GM19468 (cell line): ENCODE data around the gene TUFM.
"Not testable (repeated sequence)": the region's sequence is repeated elsewhere in the genome, so short reads cannot be mapped to it uniquely, and the experiment has no call there.

Experiments used
- ATAC-seq: cut with Tn5 transposase; IDR thresholded peaks from one replicate; pipeline ENCODE4 v1.9.1; 2021; ENCODE audit warnings: mild to moderate bottlenecking, moderate library complexity, moderate number of reproducible peaks; ENCODE audit not compliant: unreplicated experiment; ENCODE audit errors: extremely low read depth

TUFM gene

DNA sequence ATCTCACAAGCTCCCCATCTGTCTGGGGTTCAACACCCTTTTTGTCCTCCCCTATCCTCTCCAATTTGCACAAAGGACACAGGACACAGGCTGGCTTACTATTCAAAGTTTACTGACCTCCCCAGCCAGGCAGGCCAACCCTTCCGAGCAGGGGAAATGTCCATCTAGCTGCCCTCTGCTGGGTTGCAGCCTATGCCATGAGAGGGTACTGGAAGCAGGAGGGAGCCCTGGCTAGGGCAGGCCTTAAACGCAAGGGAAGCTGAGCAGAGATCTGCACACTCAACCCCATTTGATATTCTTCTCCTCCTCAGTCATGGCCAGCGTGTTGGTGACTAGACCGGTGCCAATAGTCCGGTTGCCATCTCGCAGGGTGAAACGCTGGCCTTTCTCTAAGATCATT is 3.5 kb downstream of the TUFM start:
- no peak for ATAC-seq

DNA sequence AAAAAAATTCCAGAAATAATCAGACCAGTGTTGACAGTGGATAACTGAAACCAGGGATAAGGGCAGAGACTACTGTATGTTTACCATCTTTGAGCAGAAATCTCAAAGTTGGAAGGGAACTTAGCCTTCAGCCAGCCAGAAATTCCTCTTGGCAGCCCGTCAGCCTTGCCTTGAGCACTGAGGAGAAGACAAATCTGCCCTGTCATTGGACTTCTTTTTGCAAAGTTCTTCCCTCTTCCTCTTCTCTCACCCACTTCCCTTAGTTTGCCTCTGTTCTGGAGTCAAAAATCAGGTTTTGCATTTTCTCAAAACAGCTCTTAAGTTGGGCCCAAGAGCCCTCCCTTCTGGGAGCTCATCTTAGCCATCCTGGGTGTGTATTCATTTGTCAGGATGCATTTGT is 6.2 kb downstream of the TUFM start:
- ATAC-seq = no peak

DNA sequence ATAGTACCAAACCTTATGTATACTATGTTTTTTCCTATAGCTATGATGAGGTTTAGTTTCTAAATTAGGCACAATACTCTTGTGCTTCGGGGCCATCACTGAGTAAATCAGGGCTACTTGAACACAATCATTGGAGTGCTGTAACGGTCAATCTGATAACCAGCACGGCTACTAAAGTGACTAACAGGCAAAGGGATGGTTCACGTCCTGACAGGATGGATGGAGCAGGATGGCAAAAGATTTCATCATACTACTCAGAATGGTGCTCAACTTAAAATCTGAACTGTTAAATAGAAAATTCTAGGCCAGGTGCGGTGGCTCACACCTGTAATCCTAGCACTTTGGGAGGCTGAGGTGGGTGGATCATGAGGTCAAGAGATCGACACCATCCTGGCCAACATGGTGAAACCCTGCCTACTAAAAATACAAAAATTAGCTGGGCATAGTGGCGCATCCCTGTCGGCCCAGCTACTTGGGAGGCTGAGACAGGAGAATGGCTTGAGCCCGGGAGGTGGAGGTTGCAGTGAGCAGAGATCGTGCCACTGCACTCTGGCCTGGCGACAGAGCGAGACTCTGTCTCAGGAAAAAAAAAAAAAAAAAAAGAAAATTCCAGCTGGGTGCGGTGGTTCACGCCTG is 7.0 kb downstream of the TUFM start:
- no peak for ATAC-seq

GRCh38 chr16:28838558-28838918 is 7.6 kb downstream of the TUFM start:
- no peak for ATAC-seq

DNA sequence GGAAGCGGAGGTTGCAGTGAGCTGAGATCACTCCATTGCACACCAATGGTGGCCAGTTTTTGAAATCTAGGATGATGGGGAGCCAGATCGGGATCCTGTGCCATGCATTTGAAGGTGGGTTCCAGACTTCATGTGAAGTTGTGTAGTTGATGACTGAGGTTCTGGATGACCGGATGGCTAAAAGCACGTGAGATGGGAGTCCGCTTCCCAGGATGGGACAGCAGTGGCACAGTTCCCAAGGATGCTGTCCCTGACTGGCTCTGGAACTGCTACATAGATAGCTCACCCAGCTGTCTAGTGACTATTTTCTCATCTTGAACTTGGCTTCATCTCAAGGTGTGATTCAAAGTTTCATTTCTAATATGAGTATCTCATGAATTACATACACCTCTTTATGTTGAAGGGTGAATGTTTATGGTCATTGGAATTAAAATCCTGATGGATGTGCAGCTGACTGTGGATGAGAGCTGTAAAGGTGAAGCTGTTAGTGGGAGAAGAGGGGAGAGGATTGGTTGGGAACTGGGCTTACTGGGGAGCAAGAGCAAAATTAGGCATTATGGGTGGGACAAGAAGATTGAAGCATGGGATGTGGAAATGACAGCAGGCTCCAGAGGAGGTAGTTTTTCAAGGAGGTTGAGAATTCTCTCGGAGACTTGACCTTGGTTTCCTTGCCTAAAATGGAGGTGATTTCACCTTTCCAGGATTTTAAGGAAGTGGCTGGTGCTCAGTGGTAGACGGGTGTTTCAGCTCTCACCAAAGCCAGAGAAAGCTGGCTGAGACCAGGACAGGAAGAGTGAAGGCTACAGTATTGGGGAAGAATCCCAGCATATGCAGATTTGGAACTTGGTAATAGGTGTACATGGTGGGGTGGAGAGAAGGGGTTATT is 8.2 kb downstream of the TUFM start:
- no peak for ATAC-seq

DNA sequence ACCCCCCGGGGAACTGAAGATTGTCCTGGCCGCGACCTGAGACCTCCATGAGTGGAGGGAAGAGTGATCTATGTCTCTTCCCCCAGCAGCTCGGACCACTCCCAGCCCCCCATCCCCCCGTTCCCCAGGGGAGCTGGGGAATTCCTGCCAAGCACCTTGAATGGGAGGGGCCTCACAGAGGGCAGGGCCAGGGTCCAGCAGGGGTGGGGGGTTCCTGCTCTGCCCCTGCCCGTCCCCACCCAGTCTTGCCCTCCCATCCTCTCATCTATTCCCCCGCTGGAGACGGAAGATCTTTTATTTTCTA is 9.4 kb downstream of the TUFM start:
- ATAC-seq = no peak

DNA sequence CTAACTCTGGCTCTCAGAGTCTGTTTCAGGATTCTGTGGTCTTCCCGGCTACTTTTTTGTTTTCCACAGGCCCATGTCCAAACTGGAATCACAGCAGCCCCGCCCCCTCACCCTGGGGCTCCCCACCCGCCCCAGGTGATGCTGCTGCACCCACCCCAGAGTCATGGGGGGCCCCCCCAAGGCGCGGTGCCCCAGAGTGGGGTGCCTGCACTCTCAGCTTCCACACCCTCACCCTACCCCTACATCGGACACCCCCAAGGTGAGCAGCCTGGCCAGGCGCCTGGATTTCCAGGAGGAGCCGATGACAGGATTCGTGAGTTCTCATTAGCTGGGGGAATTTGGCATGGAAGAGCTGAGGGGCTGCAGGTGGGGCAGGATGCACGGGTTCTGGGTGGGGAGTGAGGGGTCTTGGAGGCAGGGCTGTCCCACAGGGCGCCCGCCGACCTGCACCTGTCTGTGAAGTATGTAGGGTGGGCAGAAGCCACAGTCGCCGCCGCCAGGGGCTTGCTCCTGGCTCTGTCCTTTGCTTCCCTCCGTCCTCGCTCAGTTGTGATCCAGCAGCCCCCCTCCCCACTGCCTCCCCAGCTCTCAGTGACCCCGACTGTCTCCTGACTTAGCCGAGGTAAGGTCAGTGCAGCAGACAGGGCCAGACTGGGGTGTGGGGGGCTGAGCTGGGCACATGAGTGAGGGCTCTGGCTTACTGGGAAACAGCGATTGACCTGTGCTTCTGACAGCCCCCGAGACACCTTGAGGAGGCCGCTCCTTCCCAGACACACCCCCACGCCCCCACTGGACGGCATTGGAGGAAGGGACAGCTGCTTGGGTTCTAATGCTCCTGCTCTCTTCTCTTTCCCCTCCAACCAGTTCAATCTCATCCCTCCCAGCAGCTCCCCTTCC is 10.0 kb downstream of the TUFM start:
- no peak for ATAC-seq

- no peak for ATAC-seq
These were observed 11.0 kb downstream of the TUFM start for GRCh38 chr16:28834873-28835863.

DNA sequence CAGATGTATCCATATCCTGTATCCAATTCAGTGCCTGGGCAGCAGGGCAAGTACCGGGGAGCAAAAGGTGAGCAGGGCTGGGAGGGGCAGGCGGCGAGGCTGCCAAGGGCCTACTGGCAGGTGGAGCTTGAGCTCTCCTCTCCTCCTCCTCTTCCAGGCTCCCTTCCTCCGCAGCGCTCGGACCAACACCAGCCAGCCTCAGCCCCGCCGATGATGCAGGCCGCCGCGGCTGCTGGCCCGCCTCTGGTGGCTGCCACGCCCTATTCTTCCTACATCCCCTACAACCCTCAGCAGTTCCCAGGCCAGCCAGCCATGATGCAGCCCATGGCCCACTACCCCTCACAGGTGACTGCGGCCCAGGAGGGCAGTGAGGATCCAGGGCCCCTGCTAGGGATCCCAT is 11.8 kb downstream of the TUFM start:
- ATAC-seq = no peak

- no peak for ATAC-seq
These were observed 15.6 kb downstream of the TUFM start for GRCh38 chr16:28830531-28830930.

DNA sequence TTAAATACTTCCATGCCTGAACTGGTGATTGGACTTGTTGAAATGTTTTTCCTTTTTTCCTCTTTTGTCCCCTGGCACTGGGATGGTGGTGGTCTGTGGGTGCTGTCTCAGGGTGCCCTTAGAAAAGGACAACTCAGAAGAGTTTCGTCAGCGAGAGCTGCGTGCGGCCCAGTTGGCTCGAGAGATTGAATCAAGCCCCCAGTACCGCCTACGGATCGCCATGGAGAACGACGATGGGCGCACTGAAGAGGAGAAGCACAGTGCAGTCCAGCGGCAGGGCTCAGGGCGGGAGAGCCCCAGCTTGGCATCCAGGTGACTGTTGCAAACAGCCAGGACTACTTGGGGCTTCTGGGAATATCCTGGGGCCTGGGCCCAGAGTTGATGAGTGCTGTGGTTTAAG is 16.4 kb downstream of the TUFM start:
- no peak for ATAC-seq

GRCh38 chr16:28826141-28826540 is 20.0 kb downstream of the TUFM start:
- ATAC-seq = no peak

- no peak for ATAC-seq
These were observed 21.5 kb downstream of the TUFM start for GRCh38 chr16:28824717-28824973.

- ATAC-seq = no peak
These were observed 22.1 kb downstream of the TUFM start for GRCh38 chr16:28823873-28824716.

DNA sequence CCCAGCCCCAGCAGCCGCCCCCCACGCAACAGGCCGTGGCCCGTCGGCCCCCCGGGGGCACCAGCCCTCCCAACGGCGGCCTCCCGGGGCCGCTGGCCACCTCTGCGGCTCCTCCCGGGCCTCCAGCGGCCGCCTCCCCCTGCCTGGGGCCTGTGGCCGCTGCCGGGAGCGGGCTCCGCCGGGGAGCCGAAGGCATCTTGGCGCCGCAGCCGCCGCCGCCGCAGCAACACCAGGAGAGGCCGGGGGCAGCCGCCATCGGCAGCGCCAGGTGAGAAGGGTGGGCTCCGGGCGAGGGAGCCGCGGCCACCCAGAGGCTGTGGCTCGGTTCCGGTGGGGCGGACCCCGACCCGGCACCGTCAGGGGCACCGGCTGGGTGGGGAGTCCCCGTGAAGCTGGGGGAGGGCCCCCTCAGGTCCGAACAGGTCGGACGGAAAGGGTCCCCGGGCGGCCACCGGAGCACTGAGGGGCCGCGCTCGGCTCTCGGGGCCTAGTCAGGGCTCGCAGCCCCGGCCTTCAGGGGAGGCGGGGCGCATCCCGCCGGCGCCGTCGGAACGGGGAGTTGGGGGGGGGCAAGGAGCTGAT is 22.8 kb downstream of the TUFM start:
- ATAC-seq = no peak

DNA sequence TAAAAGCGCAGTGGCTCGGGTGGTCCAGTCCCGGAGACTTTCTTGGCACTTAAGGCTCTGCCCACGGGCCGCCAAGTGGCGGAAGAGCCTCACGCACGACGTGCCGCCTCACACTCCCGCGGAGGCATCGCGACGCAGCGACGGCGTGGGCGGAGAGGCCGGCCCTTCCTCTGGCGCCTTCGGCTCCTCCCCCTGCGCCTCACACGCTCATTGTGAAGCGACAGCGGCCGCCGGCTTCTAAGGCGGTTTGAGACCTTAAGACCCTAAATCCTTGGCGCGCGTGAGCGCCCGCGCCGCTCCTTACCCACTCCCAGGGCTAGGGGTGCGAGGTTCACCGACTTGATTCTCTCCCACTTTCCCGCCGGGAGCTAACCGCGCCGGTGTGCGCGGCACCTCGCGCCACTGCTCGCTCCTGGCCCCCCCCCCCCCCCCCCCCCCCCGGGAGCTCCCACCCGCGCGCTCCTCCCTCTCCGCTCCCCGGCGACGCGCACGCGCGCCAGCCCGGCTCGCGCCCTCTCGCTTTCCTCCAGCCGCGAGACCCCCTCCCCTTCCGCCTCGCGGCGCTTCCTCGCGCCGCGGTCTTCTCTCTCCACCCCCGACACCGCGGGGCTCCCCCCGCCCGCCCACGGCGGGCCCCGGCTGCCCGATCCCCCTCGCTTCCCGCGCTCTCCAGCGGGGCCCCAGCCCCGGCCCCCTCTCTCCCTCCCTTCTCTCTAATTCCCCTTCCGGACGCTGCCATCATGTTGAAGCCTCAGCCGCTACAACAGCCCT is 23.4 kb downstream of the TUFM start, which contains the start of gene ATXN2L:
TSS of gene ATXN2L (plus strand) at position 480 of the 771 bp plus-strand sequence. CDS start at position 741, 261 bp downstream.
- peak; percentile 41 for ATAC-seq

DNA sequence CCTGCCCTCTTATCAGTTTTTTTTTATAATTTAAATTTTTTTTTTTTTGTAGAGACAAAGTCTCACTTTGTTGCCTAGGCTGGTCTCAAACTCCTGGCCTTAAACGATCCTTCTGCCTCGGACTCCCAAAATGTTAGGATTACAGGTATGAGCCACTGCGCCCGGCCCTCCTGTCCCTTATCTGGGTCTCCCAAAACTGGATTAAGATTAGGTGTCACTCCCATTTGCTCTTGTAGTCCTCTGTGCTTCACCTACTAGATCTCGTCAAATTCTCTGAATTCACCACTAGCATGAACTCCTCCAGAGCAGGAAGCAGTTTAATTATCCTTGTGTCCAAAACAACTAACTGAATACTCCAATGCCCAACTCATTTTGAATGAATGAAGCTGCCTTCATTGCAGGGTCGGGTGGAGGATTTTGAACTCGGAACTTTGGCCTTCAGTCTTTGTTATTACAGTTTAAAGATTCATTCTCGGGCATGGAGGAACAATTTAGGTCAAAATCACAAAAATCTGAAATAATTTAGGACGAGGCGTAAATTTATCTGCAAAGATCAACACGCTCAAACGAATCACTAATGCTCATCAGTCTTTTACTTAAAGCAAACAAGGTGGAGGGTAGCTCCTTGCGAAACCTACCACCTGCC is 24.2 kb downstream of the TUFM start:
- no peak for ATAC-seq

- ATAC-seq = not testable (repeated sequence)
These were observed 25.6 kb downstream of the TUFM start for GRCh38 chr16:28820546-28820945.
